Duodenal mucosa (tissue), 2 donors: Measurements from ENCODE around the gene RIMS1.

Experiments
- H3K27ac ChIP-seq: one replicate; pipeline ENCODE4 v1.7.0; 2013; ENCODE audit warnings: low read depth, low read length
- H3K27me3 ChIP-seq, 2 donors: one replicate each; pipeline ENCODE4 v1.7.0; 2013; ENCODE audit warnings: low read length in 2 of 2, control low read depth in 1 of 2; ENCODE audit not compliant: insufficient read depth in 2 of 2, control insufficient read depth in 1 of 2
- H3K36me3 ChIP-seq, 2 donors: one replicate each; pipeline ENCODE4 v1.7.0; 2013; ENCODE audit warnings: low read length in 2 of 2, control low read depth in 1 of 2; ENCODE audit not compliant: insufficient read depth in 2 of 2, control insufficient read depth in 1 of 2
- H3K4me1 ChIP-seq, 2 donors: one replicate each; pipeline ENCODE4 v1.7.0; 2013; ENCODE audit warnings: low read length in 2 of 2, control low read depth in 1 of 2; ENCODE audit not compliant: insufficient read depth in 2 of 2, control insufficient read depth in 1 of 2
- H3K4me3 ChIP-seq, 2 donors: one replicate each; pipeline ENCODE4 v1.7.0; 2013; ENCODE audit warnings: low read length in 2 of 2, low read depth in 1 of 2
- H3K9ac ChIP-seq, 2 donors: one replicate each; pipeline ENCODE4 v1.7.0; 2013; ENCODE audit warnings: low read length in 2 of 2, low read depth in 1 of 2
- H3K9me3 ChIP-seq, 2 donors: one replicate each; pipeline ENCODE4 v1.7.0; 2013; ENCODE audit warnings: low read length in 2 of 2, control low read depth in 1 of 2; ENCODE audit not compliant: control insufficient read depth in 1 of 2

The RIMS1 gene

GRCh38 chr6:71889366-71889765 lies 3.0 kb downstream of the RIMS1 start:
- Histone ChIP-seq H3K27me3 (peaks cover 0 to 6% of the 10 kb centered on the region in 2 donors), H3K36me3 (no peaks in the 10 kb centered on the region), H3K9ac (no peak overlapping the region), H3K27ac (no peak overlapping the region), H3K4me1 (no peaks in the 10 kb centered on the region), H3K9me3 (no peaks in the 10 kb centered on the region), H3K4me3 (no peak overlapping the region)

GRCh38 chr6:71892641-71893040 lies 6.3 kb downstream of the RIMS1 start:
- H3K4me1 ChIP-seq = no peaks in the 10 kb centered on the region
- no peaks in the 10 kb centered on the region for H3K9me3 ChIP-seq
- H3K4me3 ChIP-seq = no peak overlapping the region
- H3K9ac ChIP-seq = no peak overlapping the region
- H3K27ac ChIP-seq = no peak overlapping the region
- H3K27me3 ChIP-seq = no peaks in the 10 kb centered on the region
- H3K36me3 ChIP-seq = no peaks in the 10 kb centered on the region

DNA sequence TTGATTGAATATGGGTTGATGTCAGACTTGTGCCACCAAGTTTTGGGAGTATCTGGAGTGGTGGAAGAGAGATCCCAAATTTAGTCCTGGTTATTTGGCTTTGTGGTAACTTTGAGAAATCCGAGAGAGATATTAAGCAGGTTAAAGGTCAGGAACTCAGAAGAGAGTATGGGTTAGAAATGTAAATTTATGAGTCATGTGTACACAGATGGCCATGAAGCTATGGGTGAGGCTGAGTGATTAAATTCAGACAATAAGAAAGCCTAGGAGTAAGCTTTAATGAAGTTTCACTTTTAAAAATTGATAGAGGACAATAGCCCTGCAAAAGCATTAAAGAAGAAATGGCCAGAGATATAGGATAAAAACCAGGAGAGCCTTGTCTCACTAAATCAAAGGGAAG lies 14.3 kb downstream of the RIMS1 start:
- Histone ChIP-seq H3K4me1 (no peaks in the 10 kb centered on the region), H3K9me3 (no peaks in the 10 kb centered on the region), H3K9ac (no peak overlapping the region), H3K27me3 (no peaks in the 10 kb centered on the region), H3K36me3 (no peaks in the 10 kb centered on the region), H3K27ac (no peak overlapping the region), H3K4me3 (no peak overlapping the region)

DNA sequence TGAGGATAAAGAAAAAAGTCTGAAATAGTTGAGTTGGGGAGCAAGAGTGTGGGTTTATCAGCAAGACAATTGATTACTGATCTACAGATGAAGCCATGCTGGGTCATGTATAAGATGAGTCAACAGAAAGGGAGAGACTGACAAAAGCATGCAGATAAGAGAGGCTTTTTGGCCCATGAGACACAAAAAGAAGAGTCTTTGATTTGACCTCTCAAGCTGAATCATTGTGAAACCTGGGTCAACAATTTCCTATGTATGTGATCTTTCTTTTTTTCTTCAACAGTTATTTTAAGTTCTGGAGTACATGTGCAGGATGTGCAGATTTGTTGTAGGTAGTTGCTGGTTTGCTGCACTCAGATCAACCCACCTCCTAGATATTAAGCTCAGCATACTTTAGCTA lies 15.9 kb downstream of the RIMS1 start:
- no peaks in the 10 kb centered on the region for H3K4me1 ChIP-seq
- no peak overlapping the region for H3K4me3 ChIP-seq
- no peak overlapping the region for H3K27ac ChIP-seq
- H3K9ac ChIP-seq = no peak overlapping the region
- H3K27me3 ChIP-seq = no peaks in the 10 kb centered on the region
- no peaks in the 10 kb centered on the region for H3K36me3 ChIP-seq
- no peaks in the 10 kb centered on the region for H3K9me3 ChIP-seq

- no peaks in the 10 kb centered on the region for H3K36me3 ChIP-seq
- no peaks in the 10 kb centered on the region for H3K9me3 ChIP-seq
- H3K9ac ChIP-seq = no peak overlapping the region
- no peak overlapping the region for H3K27ac ChIP-seq
- H3K4me3 ChIP-seq = no peak overlapping the region
- H3K4me1 ChIP-seq = no peaks in the 10 kb centered on the region
- H3K27me3 ChIP-seq = no peaks in the 10 kb centered on the region
These were observed 20.5 kb downstream of the RIMS1 start for GRCh38 chr6:71906813-71907212.

- H3K27ac ChIP-seq = no peak overlapping the region
- no peaks in the 10 kb centered on the region for H3K4me1 ChIP-seq
- H3K9ac ChIP-seq = no peak overlapping the region
- no peaks in the 10 kb centered on the region for H3K27me3 ChIP-seq
- no peaks in the 10 kb centered on the region for H3K36me3 ChIP-seq
- H3K9me3 ChIP-seq = no peaks in the 10 kb centered on the region
- H3K4me3 ChIP-seq = no peak overlapping the region
These were observed 21.9 kb downstream of the RIMS1 start for GRCh38 chr6:71908162-71908765.

- H3K4me1 ChIP-seq = no peaks in the 10 kb centered on the region
- no peak overlapping the region for H3K9ac ChIP-seq
- no peaks in the 10 kb centered on the region for H3K36me3 ChIP-seq
- no peak overlapping the region for H3K27ac ChIP-seq
- no peak overlapping the region for H3K4me3 ChIP-seq
- no peaks in the 10 kb centered on the region for H3K27me3 ChIP-seq
- H3K9me3 ChIP-seq = no peaks in the 10 kb centered on the region
These were observed 27.3 kb downstream of the RIMS1 start for GRCh38 chr6:71913444-71914234.

DNA sequence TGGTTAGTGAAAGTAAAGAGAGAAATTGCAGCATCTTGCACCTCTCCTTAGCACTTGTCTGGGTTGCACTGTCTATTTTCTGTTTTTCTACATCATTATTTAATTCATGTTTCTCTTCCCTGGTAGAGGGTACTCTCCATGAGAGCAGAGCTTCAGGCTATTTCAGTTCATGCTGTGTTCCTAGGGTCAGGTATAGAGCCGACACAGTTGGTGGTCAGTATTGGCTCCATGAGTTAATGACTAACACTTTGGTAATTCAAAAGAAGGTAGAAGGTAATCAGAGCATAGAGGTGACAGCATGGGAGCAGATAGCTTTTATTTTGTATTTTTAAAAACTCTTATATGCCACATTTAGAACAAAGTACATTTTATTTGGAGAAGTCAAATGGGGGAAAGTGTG lies 42.7 kb downstream of the RIMS1 start:
- H3K9me3 ChIP-seq = no peaks in the 10 kb centered on the region
- no peak overlapping the region for H3K9ac ChIP-seq
- no peaks in the 10 kb centered on the region for H3K27me3 ChIP-seq
- no peaks in the 10 kb centered on the region for H3K36me3 ChIP-seq
- no peaks in the 10 kb centered on the region for H3K4me1 ChIP-seq
- no peak overlapping the region for H3K4me3 ChIP-seq
- H3K27ac ChIP-seq = no peak overlapping the region

DNA sequence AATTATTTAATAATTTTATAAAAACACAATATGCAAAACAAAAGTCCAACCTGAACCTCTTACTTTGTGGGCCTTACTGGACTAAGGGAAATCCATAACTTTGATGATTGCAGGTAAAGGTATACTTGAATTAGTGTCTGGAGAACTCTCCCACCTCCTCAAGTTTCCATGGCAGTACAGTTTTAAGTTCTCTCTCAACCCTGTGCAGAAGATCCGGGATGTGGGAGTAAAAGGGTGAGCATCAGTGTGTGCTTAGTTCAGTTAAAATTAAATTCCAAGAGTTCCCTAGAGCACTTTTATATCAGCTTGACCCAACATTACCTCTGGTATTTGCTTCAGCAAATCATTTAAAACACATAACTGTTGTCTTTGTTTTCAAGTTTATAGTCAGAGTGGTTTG lies 47.5 kb downstream of the RIMS1 start:
- no peaks in the 10 kb centered on the region for H3K4me1 ChIP-seq
- H3K27ac ChIP-seq = no peak overlapping the region
- no peak overlapping the region for H3K9ac ChIP-seq
- no peaks in the 10 kb centered on the region for H3K27me3 ChIP-seq
- no peak overlapping the region for H3K4me3 ChIP-seq
- peaks cover 0 to 4% of the 10 kb centered on the region in 2 donors for H3K9me3 ChIP-seq
- H3K36me3 ChIP-seq = no peaks in the 10 kb centered on the region

- no peaks in the 10 kb centered on the region for H3K4me1 ChIP-seq
- no peaks in the 10 kb centered on the region for H3K36me3 ChIP-seq
- no peaks in the 10 kb centered on the region for H3K27me3 ChIP-seq
- no peak overlapping the region for H3K4me3 ChIP-seq
- no peak overlapping the region for H3K27ac ChIP-seq
- no peaks in the 10 kb centered on the region for H3K9me3 ChIP-seq
- H3K9ac ChIP-seq = no peak overlapping the region
These were observed 79.1 kb downstream of the RIMS1 start for GRCh38 chr6:71965404-71965803.
